Activated T-helper 1 cell treated with anti-CD3 and anti-CD28 coated beads, Interleukin-2, amount 50 U/mL, for 16 hours (primary cell): ENCODE measurements around the gene FAM83D.
"Not testable (repeated sequence)": the region's sequence is repeated elsewhere in the genome, so short reads cannot be mapped to it uniquely, and the experiment has no call there.

Source experiments
- DNase-seq, 2 donors: peaks; one replicate each; pipeline ENCODE4 v3.0.0-alpha.2; 2020; ENCODE audit warnings: low read depth in 1 of 2, low spot score in 1 of 2

FAM83D gene

DNA sequence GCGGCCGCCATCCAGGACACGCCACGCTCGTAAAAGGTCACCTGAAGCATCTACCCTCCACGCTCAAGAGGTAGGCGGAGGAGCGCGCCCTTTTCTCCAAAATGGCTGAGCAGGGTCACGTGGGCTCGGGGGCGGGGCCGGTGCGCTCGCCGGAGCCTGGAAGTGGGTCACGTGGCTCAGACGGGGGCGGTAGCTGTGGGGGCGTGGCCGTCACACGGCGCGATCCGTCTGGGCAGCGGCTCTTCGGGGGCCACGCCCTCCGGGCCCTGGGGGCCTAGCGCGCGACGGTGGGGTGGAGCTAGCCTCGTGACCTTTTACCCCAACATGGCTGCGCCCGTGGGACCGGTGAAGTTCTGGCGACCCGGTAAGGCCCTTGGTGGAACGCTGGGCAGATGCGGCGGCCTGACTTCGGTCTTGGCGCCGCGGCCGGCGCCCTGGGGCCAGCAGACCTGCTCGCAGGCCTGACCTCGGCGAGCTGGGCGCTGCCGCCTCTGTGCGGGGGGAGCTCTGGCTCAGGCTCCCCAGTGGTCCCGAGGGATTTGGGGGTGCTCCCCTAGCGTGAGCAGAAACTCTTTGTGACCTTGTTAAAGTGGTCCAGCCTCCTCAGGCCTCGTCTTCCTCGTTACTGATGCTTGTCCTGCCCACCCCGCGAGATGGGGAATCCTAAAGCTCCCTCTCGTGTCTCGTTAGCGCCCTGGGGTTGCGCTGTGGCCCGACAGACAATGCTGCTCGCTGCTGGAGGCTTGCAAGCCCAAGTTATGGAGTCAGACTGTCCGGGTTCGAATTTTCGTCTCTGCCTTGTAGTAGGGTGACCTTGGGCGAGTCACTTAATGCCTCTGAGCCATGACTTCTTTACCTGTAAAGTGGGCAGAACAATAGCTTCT is 36.1 kb downstream of the FAM83D start, which contains the start of gene DHX35:
Gene DHX35, plus strand, starts transcription at position 301 of the 884 bp plus-strand sequence. Its CDS starts 24 bp downstream, at position 325.
- DNase-seq, result peak; percentile 97 to 98

DNA sequence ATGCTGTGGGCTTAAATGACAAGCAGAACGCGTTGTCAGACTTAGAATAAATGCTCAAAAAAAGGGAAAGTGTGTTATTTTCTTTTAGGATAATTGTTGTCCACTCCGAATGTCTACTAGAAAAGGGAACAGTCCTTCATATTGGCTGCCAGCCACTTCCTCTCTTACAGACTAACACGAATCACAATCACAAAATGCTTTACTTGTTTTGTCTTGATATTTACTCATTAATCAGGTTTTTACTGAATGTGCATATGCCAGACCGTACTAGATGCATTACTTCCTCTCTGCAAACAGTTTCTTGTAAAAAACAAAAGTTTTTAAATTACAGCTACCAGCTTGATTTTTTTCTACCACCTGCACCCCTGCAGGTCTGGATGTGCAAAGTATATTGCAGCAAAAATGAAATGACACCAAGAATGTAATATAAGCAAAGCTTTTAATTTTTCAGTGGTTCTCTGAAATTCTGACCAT is 36.7 kb downstream of the FAM83D start:
- no peak for DNase-seq

DNA sequence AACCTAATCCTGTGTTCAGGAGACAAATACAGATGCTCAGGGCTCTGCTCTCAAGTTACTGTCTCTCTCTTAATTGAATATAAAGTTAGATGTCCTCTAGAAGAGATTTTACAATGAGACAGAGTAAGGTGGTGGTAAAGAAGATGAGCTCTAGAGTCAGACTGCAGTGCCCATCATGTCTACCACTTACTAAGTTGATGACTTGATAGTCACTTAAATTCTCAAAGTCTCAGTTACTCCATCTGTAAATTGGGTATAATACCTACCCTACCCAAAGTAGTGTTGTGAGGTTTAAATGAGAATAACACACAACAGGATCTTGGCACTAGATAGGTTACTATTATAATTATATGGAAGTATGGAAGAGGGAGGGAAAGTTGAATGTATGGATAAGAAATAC is 37.5 kb downstream of the FAM83D start:
- no peak for DNase-seq

DNA sequence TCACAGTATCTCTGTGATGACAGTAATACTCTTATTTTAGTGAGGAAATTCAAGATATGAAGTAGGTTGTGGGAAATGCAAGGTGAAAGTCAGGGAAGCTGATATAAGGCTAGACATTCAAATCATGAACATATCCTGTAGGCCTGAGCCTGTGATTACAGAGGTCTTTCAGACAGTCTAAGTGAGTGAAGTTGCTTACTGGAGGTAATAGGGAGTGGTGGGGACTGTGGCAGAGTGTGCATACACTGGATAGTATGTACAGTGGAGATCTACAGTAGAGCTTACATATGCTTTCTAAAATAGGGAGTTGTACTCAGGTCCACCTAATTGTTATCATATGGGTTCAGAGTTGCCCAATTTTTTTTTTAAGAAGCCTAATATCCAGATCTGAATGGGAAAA is 39.0 kb downstream of the FAM83D start:
- DNase-seq, result no peak

DNA sequence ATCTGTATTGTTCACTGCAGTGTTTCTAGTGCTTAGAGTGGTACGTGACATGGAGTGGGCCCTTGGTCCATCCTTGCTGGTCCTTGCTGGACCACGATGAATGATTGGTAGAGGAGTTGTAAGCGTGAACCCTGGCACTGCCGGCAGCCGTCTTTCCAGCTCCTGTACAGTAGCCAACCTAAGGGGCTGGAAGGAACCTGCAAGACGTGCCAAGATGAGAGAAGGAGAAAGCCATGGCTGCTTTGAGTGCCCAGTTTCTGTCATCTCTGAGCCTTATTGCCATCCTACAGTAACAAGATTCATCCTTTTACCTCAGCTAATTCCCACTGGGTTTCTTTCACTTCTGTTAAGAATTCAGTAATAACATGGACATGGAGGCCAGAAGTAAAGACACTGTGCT is 41.9 kb downstream of the FAM83D start:
- DNase-seq, result no peak

DNA sequence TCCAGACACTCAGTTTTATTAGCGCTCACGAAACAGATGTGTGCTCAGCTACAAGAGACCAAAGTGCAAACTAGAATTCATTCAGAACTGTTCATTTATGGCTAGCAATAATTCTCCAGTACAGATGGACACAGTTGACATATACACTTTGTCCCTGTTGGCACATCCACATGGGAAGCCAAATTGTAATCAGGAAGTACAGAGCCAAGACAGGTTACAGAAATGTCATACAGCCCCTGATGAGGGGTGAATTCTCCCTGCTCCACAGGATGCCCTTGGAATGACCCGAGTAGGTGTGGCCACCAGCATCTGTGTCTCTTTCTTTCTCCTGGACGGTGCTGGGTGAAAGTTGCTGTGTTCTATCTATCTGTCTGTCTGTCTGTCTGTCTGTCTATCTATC is 43.5 kb downstream of the FAM83D start:
- DNase-seq, result no peak

DNA sequence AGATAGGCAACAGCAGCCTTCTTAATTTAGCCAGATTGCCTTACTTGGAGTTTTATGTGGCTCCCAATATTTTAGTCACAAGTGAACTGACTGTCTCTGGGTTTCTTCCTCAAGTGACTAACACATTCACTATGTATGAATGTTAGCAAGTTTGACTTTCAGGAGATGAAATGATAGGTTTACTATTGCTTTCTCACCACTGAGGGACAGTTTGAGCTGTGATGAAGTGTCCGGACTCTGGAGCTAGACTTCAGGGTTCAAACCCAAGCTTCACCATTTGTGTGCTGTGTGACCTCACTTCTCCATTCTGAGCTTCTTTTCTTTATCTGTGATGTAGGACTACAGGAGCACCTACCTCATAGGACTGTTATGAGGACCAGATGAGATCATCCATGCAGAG is 44.1 kb downstream of the FAM83D start:
- DNase-seq, result no peak

DNA sequence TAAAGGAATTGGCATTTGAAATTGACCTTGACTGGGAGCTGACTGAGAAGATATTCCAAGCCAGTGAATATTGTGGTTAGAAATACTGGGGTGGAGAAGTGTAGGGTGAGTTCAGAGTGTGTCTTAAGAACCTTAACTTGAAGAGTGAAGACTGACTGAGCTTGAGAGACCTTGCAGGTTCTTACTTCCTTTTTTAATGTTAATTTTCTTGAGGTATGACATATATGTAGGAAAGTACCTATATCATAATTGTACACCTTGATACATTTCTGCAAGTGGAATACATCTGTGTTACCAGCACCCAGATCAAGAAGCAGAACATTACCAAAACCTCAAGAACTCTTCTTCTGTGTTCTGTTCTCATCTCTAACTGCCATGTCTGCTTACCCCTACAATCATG is 46.9 kb downstream of the FAM83D start:
- DNase-seq, result no peak

DNA sequence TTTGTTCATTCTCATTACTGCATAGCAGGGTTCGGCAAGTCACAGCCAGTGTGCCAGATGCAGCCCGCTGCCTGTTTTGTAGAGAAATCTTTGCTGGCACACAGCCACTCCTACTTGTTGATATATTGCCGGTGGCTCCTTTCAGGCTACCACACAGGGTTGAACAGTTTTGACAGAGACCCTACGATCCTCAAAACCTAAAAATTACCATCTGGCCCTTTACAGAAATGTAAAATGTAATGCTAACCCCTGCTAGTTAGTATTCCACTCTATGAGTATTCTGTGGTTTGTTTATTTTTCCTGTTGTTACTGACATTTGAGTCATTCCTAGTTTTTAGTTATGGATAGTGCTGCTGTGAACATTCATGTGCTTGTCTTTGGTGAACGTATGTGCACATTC is 47.4 kb downstream of the FAM83D start:
- no peak for DNase-seq

DNA sequence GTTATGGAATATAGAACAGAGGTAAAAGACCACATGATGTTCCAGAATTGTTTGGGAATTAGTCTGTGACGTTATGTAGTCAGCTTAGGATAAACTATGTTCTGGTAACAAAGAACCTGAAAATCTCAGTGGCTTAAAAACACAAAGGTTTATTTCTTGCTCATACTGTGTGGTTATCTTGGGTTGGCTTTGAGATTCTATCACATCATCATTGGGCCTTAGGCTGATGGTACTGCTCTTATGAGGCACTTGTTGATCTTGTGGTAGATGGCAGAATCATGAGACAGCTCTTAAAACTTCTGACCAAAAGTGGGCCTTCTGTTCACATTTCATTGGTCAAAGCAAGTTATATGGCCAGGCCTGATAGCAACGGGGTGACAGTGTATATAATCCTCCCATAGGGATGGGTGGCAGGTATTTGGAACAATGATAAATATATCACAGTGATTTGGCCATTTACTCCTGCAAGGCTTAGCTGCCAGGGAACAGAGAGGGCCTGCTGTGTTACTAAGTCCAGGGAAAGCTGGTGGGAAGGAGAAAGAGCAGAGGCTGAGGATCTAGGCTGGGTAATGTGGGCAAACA is 49.4 kb downstream of the FAM83D start:
- no peak for DNase-seq

DNA sequence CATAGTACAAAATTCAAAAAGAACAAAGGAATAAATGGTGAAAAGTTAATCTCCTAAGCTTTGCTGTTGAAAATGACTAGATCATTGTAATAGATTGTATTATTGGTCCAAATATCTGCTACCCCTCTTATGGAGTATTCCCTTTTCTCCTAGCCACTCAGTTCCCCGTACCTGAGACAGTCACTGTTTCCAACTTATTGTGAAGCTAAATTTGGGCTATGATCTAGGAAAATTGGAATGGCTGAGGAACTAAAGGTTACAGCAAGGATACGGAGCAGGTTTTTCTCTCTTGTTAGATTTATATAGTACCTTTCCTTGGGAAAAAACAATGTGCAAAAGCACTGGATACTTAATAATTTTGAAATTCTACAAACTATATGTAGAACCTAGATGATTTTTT is 53.2 kb downstream of the FAM83D start:
- no peak for DNase-seq

DNA sequence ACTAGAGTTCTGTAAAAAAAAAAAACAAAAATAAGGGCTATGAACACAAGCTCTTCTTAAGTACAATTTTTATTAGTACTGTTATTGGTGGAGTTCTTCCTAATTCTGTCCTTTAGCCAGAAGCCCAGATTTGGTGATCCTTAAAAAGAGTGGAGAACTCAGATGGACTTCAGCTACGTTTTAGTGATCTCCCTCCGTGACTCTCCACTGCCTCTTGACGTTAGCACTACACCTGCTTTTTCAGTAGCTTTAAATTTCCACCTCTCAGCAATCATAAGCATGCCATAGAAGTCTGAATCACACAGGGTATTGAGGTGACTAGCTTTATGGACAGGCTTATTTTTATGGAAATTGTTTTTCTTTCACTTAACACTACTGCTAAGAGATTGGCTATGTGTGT is 53.6 kb downstream of the FAM83D start:
- DNase-seq, result no peak

DNA sequence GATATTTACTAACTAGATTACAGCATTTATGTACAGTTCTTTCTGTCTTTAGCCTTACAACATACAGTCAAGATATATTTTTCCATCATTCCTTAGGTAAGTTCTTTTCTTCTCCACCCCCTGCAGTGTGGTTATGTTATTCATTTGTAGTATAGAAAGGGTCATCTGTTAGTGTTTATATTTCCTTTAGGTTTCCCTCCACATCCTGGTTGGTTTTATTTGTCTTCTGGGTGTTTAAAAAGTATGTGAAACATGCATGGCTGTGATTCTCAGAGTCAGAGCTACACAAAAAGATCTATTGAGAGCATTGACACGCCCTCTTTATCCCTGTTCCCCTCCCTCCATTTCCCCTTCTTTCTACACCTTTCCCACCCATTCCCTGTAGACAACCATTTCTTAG is 56.1 kb downstream of the FAM83D start:
- no peak for DNase-seq

DNA sequence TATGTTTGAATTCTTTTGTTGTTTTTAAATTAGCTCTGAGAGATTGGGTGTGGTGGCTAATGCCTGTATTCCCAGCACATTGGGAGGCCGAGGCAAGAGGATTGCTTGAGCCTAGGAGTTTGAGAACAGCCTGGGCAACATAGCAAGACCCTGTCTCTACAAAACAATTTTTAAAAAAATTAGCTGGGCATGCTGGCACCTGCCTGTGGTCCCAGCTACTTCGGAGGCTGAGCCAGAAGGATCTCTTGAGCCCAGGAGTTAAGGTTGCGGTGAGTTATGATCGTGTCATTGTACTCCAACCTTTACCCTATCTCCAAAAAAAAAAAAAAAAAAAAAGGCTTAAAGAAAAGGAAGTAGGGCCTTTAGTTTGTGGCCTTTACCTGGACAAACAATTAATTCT is 58.8 kb downstream of the FAM83D start:
- no peak for DNase-seq

DNA sequence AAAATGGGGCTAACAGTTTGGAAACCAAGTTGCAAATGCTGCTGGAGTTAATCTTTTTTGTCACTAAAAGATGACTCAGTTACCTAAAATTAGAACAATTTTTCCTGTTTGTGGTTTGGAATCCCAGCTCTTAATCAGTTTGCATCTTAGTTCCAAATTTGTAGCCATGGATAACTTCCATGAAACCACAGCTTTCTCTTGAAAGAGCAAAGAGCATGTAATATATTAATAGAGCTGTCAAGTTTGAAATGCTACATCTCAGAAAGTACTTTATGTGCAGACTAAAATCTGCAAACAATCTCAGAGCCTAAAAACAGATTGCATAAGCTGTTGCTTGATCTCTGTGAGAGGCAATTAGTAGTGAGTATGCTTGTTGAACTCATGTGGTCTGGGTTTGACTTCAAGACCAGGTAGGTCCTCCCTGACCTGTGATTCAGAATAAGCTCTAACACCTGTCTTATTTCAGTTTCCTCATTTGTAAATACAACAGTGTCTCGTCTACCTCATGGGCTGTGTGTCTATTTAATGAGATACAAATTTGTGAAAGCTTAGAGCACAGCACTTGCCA is 59.5 kb downstream of the FAM83D start:
- DNase-seq, result no peak

DNA sequence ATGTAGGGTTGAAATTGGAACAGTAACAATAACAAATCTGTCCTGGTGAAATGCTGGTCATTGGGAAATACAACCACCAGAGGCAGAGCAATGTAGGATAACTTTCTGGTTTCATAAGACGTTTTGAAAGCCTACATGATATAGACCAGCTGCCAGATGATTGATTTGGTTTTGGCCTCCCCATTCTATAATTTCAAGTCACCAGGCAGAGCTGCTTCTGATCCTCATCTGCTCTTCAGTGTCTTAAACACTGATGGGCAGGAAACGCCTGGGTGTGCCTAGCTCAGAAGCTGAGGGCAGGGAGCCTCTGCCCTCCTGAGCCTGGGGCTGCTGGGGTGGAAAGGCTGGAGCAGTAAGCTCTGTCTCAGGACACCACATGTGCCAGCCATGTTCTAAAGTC is 60.4 kb downstream of the FAM83D start:
- no peak for DNase-seq

DNA sequence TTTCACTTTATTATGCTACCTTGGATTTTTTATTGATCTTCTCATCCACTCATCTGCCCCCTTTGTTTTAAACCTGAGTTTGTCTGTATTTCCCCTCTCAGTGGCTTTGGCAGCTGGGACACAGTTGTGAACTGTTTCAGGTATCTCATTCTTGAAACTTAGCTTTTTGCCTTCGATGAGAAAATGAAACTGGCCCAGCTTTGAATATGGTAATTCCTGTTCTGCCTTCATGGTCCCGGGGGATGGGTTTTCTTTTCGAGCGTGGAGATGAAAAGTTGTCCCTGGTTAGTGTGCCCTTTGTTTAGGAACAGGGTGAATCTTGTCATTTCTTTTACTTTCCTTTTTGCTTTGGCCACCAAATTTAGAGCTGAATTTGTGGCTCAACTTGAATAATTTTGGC is 61.6 kb downstream of the FAM83D start:
- DNase-seq, result no peak

DNA sequence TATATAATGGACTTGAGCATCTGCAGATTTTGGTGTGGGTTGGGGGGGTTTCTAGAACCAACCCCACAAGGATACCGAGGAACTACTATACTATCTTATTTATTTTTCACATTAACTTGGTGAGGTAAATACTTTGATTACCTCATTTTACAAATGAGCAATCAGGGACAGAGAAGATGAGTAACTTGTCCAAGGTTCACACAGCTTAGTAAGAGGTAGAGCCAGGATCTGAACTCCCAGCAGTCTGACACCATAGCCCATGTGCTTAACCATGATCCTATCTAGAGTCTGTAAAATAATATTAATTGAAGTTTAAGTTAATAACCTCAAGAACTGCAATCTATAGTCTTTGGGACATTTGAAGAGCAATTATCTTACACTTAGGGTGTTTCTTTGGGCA is 64.5 kb downstream of the FAM83D start:
- DNase-seq, result no peak

DNA sequence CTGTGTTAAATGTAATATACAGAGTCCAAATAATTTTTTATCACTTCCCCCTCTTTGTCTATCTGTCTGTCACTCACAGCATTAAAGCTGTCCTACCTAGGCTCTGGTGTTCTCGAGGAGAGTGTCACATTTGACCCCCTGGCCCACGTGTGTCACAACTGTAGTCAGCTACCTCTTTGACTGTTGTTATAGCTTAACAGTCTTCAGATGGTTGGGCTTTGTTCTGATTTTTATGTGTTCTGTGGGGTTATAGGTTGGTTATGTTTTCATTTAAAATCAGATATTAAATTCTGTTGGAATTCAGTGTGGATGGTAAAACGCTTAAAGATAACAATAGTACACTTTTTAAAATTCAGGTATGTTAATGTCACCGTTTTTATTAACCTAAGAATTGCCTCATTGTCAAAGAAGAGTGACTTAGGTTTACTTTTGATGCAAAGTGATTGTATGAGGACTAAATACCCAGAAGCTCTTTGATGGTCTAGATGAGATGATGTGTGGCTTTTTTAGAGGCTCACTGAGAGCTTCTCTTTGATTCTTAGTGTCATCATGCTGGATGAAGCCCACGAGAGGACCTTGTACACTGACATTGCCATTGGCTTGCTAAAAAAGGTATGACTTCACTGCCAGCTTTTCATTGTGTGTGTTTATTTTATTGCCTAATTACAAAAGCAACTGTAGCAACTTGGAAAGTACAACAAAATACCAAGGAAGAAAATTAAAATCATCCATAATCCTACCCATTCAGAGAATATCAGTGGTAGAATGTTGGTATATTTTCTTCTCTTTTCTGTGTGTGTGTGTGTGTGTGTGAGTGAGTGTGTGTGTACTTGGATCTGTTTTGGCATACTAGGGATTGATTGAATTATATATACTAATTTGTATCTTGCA is 65.8 kb downstream of the FAM83D start:
- no peak for DNase-seq

DNA sequence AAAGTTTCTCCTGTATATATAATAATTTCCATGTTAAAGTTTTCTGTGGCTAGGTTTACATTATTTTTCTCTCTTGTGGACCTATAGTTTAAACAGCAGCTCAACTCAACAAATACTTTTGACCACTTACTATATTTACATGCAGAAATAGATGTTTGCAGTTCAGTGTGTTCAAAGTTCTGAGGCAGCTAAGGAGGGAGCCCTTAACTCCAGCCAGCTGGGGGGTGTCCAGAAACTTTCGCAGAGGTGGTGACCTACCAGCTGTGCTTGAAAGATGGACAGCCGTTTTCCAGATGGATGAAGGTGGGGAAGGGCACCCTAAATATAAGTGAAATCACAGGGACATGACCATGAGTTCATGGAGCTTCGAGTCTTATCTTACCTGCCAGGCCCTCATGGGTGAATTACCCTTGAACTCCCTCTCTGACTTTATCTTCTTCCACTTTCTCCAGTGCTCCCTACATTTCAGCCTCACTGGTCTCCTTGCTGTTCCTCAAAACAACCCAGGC is 69.4 kb downstream of the FAM83D start:
- DNase-seq, result no peak

DNA sequence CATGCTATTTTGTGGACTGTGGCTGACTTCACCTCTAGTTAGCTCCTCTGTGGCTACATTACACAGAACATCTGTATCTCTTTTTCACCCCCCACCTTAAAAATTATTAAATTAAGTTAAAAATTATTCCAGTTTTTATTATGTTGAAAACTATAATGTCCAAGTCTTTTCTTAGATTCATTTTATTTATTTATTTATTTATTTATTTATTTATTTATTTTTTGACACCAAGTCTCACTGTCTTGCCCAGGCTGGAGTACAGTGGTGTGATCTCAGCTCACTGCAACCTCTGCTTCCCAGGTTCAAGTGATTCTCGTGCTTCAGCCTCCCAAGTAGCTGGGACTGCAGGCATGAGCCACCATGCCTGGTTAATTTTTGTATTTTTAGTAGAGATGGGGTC is 70.6 kb downstream of the FAM83D start:
- DNase-seq, result not testable (repeated sequence)
